ENCODE measurements around the gene MATN1.

DNA sequence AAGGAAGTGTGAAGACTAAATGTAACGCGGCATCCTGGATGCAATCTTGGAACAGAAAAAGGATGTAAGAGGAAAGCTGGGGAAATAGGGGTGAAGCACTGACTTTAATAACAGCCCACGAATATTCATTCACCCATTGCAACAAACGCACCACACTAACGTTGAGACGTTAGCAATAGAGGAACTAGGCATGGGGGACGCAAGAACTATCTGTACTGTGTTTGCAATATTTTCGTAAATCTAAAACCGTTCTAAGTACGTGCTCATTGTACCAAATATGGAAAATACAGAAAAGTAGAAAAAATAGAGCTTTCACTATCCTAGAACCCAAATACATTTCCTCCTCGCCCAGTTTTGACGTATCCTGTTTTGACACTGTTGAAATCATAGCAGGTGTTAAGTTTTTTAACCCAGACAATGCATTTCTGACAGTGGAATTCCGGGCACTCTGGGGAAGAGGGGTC lies 30.3 kb upstream of the MATN1 start:
- TF ChIP-seq POLR2A (IDR thresholded peaks at IDR 0.05; ENCODE audit: low read length) (no peak), GATA1 (IDR thresholded peaks at IDR 0.05; ENCODE audit: low read depth, low read length) (no peak)
